GM10266 (cell line): ENCODE data around the gene SDK2.

Source experiments
- DNase-seq: peaks from one replicate; pipeline ENCODE4 v3.0.0; 2012; ENCODE audit errors: extremely low spot score
- CTCF ChIP-seq: IDR thresholded peaks from 2 replicates; pipeline ENCODE4 v1.5.1; 2012; ENCODE audit warnings: mild to moderate bottlenecking, low read depth; ENCODE audit not compliant: control insufficient read depth, insufficient read depth; ENCODE audit errors: missing control alignments

The SDK2 gene

GRCh38 chr17:73568934-73569333, 75.3 kb downstream of the SDK2 start:
- no peak for DNase-seq
- no peak for TF ChIP-seq CTCF

- no peak for DNase-seq
- no peak for TF ChIP-seq CTCF
Observed at GRCh38 chr17:73566905-73567782, 77.1 kb downstream of the SDK2 start.

GRCh38 chr17:73564843-73565242, 79.4 kb downstream of the SDK2 start:
- no peak for DNase-seq
- no peak for TF ChIP-seq CTCF

GRCh38 chr17:73562896-73563295, 81.3 kb downstream of the SDK2 start:
- no peak for DNase-seq
- TF ChIP-seq CTCF = no peak

GRCh38 chr17:73561111-73561510, 83.1 kb downstream of the SDK2 start:
- no peak for TF ChIP-seq CTCF

GRCh38 chr17:73560661-73561060, 83.6 kb downstream of the SDK2 start:
- no peak for TF ChIP-seq CTCF
- DNase-seq = no peak

More at GRCh38 chr17:73561111-73561510, 83.1 kb downstream of the SDK2 start:
- no peak for DNase-seq

- no peak for DNase-seq
- TF ChIP-seq CTCF = no peak
Observed at GRCh38 chr17:73559532-73559931, 84.7 kb downstream of the SDK2 start.
